GM18858 (cell line): ENCODE results near the gene FSTL5.

Experiments used
- ATAC-seq: cut with Tn5 transposase; IDR thresholded peaks from one replicate; pipeline ENCODE4 v1.9.1; 2021; ENCODE audit not compliant: unreplicated experiment

The FSTL5 gene

DNA sequence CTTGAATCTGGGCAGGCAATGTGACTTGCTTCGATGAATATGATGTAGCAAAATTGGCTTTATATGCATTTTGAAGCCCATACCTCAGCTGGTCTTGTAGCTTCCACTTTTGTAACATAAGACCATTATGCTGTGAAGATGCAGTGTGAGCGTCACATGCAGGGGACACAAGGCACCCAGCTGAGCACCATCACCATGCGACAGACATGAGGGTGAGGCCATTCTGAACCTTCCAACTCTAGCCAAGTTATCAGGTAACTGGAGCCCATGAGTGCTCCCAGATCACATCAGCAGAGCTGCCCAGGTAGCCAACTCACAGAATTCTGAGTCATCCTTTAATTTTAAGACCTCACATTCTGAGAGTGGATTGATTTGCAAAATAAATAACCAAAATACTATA is 705.9 kb downstream of the FSTL5 start:
- ATAC-seq: no peak

DNA sequence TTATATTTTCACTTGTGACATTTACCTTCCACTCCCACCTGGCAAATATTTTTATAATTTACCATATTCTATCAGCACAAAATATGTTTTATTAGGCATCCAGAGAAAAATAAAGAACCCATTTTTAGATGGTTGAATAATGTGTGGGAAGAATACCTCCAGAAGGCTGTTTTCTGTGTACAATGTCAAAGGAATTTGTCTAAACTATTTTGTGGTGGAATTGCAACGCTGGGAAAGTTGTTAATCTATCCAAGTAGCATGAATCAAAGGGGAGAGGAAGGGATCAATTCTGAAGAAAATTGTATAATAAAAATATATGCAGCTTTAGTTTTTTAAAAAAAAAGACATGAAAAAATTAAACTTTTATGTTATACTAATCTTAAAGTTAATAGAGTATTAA is 706.5 kb downstream of the FSTL5 start:
- ATAC-seq: no peak

DNA sequence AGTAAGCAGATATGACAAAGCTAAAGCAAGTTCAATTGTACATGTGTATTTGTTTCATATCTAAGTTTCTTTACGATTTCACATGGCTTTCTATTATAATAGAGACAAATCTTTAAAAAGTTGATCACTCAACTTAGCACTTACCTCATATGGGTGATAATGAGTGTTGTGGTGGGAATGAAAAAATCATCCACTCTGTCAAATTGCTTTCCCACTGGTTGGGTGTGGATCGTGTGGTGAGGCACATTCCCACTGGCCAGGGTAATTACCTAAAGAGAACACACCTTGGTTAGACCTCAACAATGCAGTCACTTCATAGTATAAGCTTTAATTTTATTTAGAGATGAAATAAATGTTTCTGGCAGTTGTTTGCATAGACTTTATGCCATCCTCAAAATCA is 708.9 kb downstream of the FSTL5 start:
- ATAC-seq: no peak

DNA sequence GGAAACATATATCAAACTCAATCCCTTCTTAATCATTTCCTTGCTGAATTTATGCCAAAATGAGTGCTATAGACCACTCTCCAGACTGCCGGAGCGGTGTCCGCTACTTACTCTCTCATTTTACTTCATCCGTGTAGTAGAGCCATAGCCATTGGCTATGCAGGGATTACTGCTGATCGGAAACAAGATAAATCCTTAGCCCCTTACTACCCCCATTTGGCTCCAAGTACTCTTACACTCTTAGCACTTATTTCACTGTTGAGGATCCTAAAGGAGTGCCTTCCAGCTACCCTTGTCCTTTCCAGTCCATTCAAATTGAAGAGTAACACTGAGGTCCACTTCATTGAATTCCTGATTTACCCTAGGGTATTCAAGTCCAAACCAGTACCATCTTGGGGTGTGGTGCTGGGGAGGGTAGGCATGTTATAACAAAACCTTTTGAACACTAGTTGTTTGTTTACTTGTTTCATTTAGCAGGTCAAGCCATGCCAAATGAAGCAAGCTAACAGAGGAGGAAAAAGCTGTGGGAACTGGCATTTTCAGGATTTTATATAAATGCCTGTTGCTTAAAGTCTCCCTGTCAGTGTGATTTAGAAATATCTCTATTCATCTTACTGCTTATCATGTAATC is 715.1 kb downstream of the FSTL5 start:
- no peak for ATAC-seq

DNA sequence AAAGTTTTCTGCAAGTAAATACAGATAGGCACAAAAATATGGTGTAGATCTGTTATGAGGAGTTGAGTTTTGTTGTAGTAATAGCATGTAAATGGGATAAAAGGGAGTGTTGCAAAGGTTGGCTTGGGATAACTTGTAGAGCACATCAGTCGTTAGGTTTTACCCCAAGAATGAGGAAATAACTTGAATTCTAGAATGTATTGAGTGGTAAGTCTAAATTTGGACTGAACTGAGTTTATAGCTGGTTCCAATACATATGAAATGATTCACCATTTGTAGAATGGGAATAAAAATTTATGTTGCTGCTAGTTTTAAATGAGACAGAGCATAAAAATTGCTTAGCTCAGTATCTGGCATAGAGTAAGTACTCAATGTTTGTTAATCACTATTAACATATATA is 719.2 kb downstream of the FSTL5 start:
- ATAC-seq: no peak

DNA sequence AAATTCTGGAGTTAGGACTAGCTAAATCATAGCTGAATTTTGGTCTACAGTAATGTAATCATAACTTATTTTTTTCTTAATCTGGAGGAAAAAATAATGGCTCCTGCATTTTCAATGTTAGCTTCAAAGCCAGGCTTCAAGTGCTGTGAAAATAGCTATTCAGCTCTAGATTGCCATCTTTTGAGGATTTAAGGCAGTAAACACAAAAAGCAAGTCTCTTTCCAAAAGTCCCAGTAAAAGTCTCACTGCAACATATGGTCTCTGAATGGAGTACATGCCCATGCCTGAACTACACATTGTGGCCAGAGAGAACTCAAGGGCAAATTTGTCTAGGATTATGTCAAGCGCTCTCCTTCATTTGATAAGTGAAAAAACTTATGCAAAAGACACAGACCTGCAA is 720.9 kb downstream of the FSTL5 start:
- ATAC-seq: no peak

DNA sequence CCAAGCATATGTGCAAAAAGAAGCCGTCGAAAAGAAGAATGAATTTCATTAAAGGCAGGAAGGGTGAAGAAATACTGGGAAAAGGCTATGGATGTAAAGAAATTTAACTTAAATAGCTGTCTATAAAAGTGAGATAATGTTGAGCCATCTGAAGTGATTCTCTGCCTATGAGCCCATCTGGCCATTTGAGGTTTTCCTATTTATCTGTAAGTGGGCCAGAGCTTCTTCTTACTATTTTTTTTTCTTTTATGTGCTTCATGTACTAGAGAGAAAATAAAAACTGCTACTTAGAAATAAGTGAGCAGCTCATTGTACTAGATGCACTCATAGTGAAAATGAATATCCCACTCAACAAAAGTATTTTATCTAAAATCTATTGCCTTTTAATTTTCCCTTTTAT is 725.7 kb downstream of the FSTL5 start:
- ATAC-seq: no peak

DNA sequence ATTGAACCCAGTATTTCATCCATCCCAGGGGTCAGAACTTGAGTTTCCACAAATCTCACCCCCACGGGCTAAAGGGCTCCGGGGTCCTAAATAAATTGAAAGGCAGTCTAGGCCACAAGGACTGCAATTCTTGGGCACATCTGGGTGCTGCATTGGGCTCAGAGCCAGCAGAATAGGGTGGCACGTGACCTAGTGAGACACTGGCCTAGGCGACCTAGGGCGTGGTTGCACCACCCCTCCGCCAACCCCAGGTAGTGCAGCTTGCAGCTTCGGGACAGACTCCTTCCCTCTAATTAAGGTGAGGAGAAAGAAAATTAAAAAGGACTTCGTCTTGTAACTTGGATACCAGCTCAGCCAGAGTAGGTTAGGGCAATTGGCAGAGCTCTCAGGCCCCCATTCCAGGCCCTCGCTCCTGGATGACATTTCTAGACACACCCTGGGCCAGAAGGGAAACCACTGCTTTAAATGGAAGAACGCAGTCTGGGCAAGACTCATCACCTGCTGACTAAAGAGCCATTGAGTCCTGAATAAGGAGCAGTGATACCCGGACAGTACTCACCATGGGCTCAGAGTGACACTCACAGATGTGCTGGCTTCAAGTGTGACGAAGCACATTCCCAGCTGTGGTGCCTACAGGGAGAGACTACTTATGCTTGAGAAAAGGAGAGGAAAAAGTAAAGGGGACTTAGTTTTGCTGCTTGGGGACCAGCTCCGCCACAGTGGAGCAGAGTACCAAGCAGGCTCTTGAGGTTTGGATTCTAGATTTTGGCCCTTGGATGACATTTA is 735.4 kb downstream of the FSTL5 start:
- ATAC-seq: no peak

DNA sequence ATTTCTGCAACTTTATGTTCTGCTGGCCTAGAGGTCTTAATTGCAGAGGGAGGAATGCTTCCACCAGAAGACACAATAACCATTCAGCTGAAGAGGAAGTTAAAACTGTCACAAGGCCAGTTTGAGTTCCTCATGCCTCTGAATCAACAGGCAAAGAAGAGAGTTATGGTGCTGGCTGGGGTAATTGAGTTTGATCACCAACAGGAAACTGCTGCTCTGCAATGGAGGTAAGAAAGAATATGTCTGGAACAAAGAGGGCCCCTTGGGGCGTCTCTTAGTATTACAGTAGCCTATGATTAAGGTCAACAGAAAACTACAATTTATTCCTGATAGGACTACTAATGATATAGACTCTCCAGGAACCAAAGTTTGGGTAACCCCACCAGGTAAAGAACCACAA is 744.0 kb downstream of the FSTL5 start:
- no peak for ATAC-seq

DNA sequence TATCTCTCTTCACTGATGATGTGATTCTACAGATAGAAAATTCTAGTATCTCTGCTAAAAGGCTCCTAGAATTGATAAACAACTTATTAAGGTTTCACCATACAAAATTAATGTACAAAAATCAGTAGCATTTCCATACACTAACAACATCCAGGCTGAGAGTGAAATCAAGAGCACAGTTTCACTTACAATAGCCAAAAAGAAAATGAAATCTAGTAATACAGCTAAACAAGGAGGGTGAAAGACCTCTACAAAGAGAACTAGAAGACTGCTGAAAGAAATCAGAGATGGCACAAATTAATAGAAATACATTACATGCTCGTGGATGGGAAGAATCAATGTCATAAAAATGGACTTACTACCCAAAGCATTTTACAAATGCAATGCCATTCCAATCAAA is 751.9 kb downstream of the FSTL5 start:
- no peak for ATAC-seq

DNA sequence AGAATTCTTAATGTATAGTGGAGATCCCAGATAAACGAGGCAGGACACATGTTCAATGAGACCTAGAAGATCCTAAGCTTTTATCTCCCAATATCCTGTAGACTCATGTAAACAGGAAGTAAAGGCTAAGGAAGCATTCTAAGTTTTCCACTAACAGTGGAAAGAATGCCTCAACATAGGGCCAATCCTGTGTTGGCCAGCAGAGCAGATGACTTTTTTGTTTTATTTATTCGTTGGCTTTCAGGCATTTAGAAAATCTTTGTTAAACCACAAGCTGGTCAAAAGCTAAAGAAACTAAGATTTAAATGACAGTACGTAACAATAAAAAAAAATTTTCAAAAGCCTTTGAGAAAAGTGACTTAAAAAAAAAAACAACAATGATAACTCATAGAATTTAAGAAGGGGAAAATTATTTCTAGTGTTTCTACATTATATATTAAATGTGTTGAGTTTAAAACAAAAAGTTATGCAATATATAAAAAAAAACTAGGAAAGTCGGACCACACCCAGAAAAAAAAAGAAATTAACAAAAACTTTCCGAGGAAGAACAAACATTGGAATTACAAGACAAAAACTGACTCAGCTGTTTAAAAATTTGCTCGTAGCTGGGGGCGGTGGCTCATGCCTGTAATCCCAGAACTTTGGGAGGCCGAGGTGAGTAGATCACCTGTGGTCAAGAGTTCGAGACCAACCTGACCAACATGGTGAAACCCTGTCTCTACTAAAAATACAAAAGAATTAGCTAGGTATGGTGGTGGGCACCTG is 759.3 kb downstream of the FSTL5 start:
- ATAC-seq: no peak

DNA sequence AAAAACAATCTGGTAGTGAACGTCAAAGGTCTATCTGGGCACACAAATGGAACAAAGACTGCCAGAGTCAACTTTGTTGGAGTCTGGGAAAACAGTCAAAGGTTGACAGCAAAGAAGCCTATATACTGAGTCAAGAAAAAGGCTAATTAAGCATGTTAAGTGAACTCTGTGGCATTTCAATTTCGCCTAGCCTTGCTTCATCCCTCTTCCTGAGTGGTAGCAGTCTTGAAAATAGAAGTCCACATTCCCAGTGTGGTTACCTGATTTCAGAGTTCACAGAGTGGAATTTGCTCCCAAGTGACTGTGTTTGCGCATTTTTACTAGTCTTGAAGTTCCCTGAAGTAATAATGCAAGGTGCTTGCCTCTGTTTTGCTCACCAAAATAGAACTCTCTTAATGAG is 760.0 kb downstream of the FSTL5 start:
- no peak for ATAC-seq

DNA sequence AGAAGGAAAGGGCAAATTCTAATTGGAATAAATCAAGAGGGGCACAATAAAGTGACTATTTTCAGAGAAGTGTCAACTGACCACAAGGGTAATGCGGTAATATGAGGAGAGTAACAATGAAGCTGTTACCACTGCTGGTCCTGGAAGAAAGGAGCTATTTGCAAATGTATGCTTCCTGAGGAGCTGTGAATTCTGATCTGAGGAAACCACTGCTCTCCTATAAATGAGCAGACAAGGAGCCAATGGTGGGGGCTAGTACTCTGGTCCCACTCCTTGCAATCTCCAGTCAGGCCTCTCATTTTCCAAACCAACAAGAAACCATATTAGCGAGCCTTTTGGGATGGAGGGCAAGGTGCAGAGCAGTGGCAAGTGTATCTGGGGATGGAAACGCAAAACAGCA is 770.2 kb downstream of the FSTL5 start:
- no peak for ATAC-seq

DNA sequence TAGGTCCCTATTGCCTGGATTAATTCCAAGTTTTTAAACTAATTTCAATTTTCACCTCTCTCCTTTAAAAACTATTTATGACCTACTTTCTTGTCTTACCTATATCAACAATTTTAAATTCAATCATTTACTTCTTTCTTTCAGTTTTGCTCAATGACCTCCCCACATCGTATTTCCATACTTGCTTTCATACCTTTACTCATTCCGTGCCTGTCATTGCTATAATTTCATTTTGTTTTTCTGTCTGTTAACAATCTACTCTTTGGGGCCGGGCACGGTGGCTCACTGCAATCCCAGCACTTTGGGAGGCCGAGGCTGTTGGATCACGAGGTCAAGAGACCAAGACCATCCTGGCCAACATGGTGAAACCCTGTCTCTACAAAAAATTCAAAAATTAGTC is 781.1 kb downstream of the FSTL5 start:
- ATAC-seq: no peak

DNA sequence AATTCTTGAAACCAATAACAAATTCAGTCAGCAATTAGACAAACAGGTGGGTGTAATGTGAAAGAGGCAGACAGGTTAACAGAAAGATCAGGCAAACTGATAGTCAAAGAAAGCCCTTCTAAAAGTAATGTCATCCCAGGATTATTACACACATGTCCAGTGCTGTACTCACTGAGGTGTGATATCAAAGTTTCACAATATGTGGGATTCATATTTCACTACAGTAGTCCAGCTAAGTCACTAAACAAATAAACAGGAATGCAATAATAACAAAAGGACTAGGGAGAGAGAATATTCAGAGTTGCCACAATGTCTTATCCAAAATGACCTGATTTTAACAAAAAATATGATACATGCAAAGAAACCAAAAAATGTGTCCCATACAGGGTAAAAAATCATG is 787.5 kb downstream of the FSTL5 start:
- ATAC-seq: no peak

DNA sequence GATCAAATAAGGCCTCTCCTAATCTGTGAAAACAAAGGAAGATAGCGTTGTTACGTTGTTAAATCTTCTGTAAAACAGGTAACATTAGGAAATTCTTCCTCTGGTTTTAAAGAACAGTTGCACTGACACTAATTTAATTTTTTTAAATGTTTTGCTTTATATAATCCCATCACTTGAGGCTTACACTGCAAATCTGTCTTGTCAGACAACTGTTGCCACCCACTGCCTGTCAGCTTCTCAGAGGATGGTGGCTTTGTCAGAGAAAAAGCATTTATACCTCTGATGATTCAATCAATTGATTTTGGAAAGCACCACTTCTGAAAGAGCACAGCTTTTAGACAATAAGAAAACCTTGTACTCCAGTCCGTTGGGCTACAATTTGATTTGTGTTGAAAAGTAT is 799.1 kb downstream of the FSTL5 start:
- ATAC-seq: no peak

DNA sequence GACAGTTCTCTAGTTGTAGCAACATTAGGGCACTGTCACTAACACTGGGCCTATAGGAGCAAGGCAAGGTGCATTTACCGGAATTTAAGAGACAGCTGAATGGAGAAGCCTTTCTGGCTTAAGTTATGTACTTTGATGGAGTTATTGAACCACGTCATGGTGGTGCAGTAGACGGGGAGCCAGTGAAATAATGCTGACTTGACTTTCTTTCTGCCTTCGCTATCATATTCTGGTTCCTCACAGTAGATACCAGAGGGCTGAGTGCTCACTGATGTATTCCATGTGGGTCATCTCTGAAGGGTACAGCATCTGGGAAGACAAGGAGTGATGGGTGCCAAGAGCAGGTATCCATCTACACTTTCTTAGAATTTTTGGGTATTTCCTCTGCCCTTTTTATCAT is 802.8 kb downstream of the FSTL5 start:
- no peak for ATAC-seq

DNA sequence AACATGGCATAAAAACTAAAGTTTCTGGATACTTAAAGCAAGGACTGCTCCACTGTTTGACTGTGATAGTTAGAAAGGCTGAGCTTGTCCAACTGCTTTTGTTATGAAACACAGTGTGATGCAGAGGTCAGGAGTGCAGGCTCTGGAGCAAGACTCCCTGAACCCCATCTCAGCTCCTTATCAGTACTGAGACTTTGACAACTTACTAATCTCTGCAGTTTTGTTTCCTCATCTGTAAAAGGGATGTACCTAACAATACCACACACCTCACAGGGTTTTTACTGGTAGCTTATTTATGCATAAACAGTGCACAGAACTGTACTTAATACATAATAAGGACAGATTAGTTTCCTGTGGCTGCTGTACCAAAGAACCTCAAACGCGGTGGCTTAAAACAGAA is 804.3 kb downstream of the FSTL5 start:
- ATAC-seq: peak; percentile 92

DNA sequence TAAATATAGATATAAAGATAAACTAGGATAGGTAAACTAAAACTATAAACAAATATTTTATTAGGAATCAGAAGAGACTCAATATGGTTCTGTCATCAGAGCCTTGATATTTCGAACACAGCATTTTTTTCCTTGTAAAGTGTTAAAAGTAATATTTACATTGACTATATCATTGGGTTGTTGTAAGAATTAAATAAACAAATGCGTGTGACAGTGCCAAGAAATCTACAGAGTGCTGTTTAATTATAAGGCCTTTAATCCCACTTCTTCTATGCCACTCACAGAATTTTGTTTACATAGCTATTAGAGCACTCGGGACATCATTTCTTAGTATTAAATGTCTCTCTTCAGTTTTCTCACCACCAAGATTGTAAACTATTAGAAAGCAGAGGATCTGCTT is 807.4 kb downstream of the FSTL5 start:
- ATAC-seq: no peak

DNA sequence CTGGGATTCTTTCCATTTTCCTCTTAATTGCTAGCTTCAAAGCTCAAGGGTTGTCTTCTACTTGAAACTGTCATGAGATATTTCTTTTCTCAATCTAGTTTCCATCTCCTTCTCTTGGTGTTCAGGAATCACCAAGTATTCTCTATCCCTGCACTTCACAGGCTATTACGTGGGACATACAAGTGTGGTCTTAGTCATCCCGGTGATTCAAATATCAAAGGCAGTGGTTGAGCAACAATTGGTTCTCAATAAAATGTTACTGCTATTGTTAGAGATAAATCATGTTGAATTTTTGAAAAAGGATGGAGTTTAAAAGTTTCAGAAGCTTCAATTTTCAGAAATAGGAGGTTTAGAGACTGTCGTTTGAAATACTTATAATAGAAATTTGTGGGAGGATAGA is 812.9 kb downstream of the FSTL5 start:
- no peak for ATAC-seq

DNA sequence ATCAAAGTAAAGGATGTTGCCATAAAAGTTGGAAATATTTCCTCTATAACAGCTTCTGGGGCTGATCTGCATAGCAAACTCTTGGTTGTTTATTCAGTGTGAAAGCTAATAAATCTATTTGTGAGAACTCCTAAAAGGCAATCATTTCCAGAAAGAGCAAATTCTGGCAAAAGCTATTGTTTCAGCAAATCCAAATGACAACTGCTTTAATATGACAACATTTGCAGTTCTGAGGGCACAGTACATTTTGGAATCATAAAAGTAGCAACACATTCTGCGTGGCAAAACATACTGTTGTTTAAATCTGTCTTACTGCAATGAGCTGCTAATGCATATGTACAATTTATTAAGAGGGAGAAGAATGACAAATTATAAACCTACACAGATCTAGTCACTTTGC is 818.1 kb downstream of the FSTL5 start:
- ATAC-seq: no peak

DNA sequence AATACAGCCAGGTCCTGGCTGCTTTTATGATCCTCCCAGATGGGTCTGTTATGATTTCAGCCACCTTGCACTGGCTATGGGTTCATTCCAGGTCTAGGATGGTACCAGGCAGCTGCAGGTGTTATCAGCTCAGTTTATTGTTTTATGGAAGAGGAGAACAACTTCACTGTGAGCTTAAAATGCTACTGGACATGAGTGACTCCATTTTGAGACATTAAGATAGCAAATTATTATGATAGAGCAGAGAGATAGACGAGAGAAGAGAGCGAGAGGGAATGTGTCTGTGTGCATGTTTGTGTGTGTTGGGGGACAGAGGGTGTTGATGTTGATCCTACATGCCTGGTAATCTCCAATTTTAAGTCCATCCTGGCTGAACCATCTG is 820.2 kb downstream of the FSTL5 start:
- ATAC-seq: no peak
